Endothelial cell of umbilical vein (primary cell): Measurements from ENCODE around the gene VLDLR. TPM values are rescaled to one million over a fixed set of nuclear protein-coding genes. Genes with fewer than 3 reads are reported as not detected.

Experiments
- BruUV-seq: library from RNA; stranded (reverse); fragments of 400-500 nt; replicated peaks from 2 replicates; lab custom pipeline; 2021; lab: Mats Ljungman, UMichigan
- CTCF ChIA-PET: fragments of 300-600, 350-600 bp; sonication (Branson Sonifier 250); formaldehyde crosslinking; loops from one replicate; lab custom pipeline; 2021; ENCODE audit warnings: antibody characterized with exemption, inconsistent platforms; lab: Charles Lee
- POLR2A ChIA-PET: fragments of 300-600, 350-600 bp; sonication (Branson Sonifier 250); formaldehyde crosslinking; loops from one replicate; lab custom pipeline; 2021; ENCODE audit warnings: antibody characterized with exemption, inconsistent platforms; lab: Charles Lee
- DNase-seq: peaks from one replicate; pipeline ENCODE4 v3.0.0-alpha.2; 2011; ENCODE audit warnings: low read depth, low spot score
- FAIRE-seq: peaks from 2 replicates; lab custom pipeline; 2011; peaks lifted over from hg19 to GRCh38; lab: Jason Lieb, UNC
- H2AFZ ChIP-seq: 2 replicates; pipeline ENCODE4 v1.6.0; 2012; ENCODE audit warnings: low read depth, low read length, control low read depth, inconsistent platforms
- H3K27ac ChIP-seq: 2 replicates; pipeline ENCODE4 v1.5.1; 2011; ENCODE audit warnings: low read depth, mild to moderate bottlenecking, control low read depth, low read length, moderate library complexity; ENCODE audit not compliant: insufficient read depth
- H3K27me3 ChIP-seq, 2 experiments: 2 replicates each; pipeline versions ENCODE4 v1.6.0 to v1.6.1; 2011; ENCODE audit warnings: low read length in 2 of 2, mixed read lengths in 1 of 2; ENCODE audit not compliant: control insufficient read depth in 2 of 2, insufficient read depth in 2 of 2
- H3K36me3 ChIP-seq, 2 experiments: 2 replicates in 1 of 2; 3 replicates in 1 of 2; pipeline ENCODE4 v1.5.1; 2011; ENCODE audit warnings: low read length in 2 of 2, mild to moderate bottlenecking in 1 of 2, moderate library complexity in 1 of 2; ENCODE audit not compliant: control insufficient read depth in 2 of 2, insufficient read depth in 2 of 2; ENCODE audit errors: extremely low read depth in 1 of 2
- H3K4me1 ChIP-seq: 3 replicates; pipeline ENCODE4 v1.5.1; 2011; ENCODE audit warnings: mild to moderate bottlenecking, low read length; ENCODE audit not compliant: control insufficient read depth, insufficient read depth; ENCODE audit errors: extremely low read depth
- H3K4me2 ChIP-seq: 2 replicates; pipeline ENCODE4 v1.6.1; 2011; ENCODE audit warnings: low read length, control low read depth, mixed read lengths; ENCODE audit not compliant: insufficient read depth
- H3K4me3 ChIP-seq, 3 experiments: fragments of 200-600 bp in 1 of 3; sonication (generic), shearing (Covaris generic) in 1 of 3; replicated peaks in 1 of 3; 2 replicates each; pipeline ENCODE4 v1.5.1; 2011 to 2016; ENCODE audit warnings: control low read depth in 3 of 3, low read length in 3 of 3, mild to moderate bottlenecking in 2 of 3, inconsistent platforms in 1 of 3, low read depth in 1 of 3, moderate library complexity in 1 of 3; ENCODE audit not compliant: insufficient read depth in 1 of 3
- H3K79me2 ChIP-seq: 2 replicates; pipeline ENCODE4 v1.6.0; 2012; ENCODE audit warnings: low read length, inconsistent platforms; ENCODE audit not compliant: control insufficient read depth, insufficient read depth
- H3K9ac ChIP-seq: replicated peaks from 2 replicates; pipeline ENCODE3; 2011; ENCODE audit warnings: low read length, control low read depth; ENCODE audit not compliant: insufficient read depth; ENCODE audit errors: extremely low read depth
- H3K9me1 ChIP-seq: replicated peaks from 3 replicates; pipeline ENCODE4 v1.6.0; 2011; ENCODE audit warnings: mild to moderate bottlenecking, low read length; ENCODE audit not compliant: control insufficient read depth, insufficient read depth; ENCODE audit errors: extremely low read depth
- H3K9me3 ChIP-seq: replicated peaks from 2 replicates; pipeline ENCODE4 v1.5.1; 2012; ENCODE audit warnings: low read length, inconsistent platforms; ENCODE audit not compliant: control insufficient read depth, insufficient read depth
- H4K20me1 ChIP-seq: replicated peaks from 2 replicates; pipeline ENCODE3; 2011; ENCODE audit warnings: mild to moderate bottlenecking, low read length; ENCODE audit not compliant: control insufficient read depth, insufficient read depth; ENCODE audit errors: extremely low read depth
- EZH2 ChIP-seq: IDR thresholded peaks from 2 replicates; pipeline ENCODE4 v1.6.1; 2012; ENCODE audit warnings: borderline replicate concordance, low read depth, mild to moderate bottlenecking, moderate library complexity, low read length, inconsistent platforms; ENCODE audit not compliant: severe bottlenecking
- FOS ChIP-seq: IDR thresholded peaks from 2 replicates; pipeline ENCODE4 v1.6.1; 2011; ENCODE audit warnings: mild to moderate bottlenecking, low read length, moderate library complexity, borderline replicate concordance; ENCODE audit not compliant: insufficient read depth
- GATA2 ChIP-seq: IDR thresholded peaks from 2 replicates; pipeline ENCODE4 v1.7.0; 2011; ENCODE audit warnings: low read depth, mild to moderate bottlenecking, moderate library complexity, mixed read lengths, low read length; ENCODE audit not compliant: insufficient read length, insufficient read depth
- JUN ChIP-seq: IDR thresholded peaks from 2 replicates; pipeline ENCODE4 v1.6.1; 2011; ENCODE audit warnings: borderline replicate concordance, low read depth; ENCODE audit not compliant: insufficient read length, insufficient read depth
- MYC ChIP-seq: IDR thresholded peaks from one replicate; pipeline ENCODE4 v1.6.1; 2011; ENCODE audit warnings: mild to moderate bottlenecking, low read depth, low read length
- POLR2A ChIP-seq: IDR thresholded peaks from 2 replicates; pipeline ENCODE4 v1.6.1; 2012; ENCODE audit warnings: low read depth, mild to moderate bottlenecking, control low read depth, low read length
- POLR2AphosphoS5 ChIP-seq: IDR thresholded peaks from 2 replicates; pipeline ENCODE4 v1.6.1; 2012; ENCODE audit warnings: low read depth, mild to moderate bottlenecking, control low read depth, low read length, moderate library complexity; ENCODE audit not compliant: insufficient read depth
- dilution Hi-C: fragments of 300-500 bp; cut with MboI; formaldehyde crosslinking; loops from one replicate; pipeline ENCODE4 v1.15.0; 2019; ENCODE audit warnings: low sequenced_read_pairs; ENCODE audit not compliant: extremely low pct_ligation_motif_present
- intact Hi-C: fragments of 100-400 bp; cut with micrococcal nuclease; formaldehyde crosslinking; loops from one replicate; pipeline ENCODE4 v1.10.0; 2022
- polyA plus RNA-seq, 4 experiments: library from polyadenylated mRNA; depleted of rRNA in 3 of 4; stranded (reverse) in 3 of 4; unstranded in 1 of 4; fragments of >200 nt; gene quantifications; 2 replicates each; pipeline versions ENCODE4 v1.2.1 to v1.2.3, GENCODE V29; 2011 to 2012; ENCODE audit warnings: missing spikeins in 1 of 4
- total RNA-seq: library from RNA; stranded (reverse); gene quantifications from 2 replicates; pipeline ENCODE4 v1.2.3, GENCODE V29; 2021
- TF ChIP-seq, protein P1 (sequence below): IDR thresholded peaks from 2 replicates; pipeline ENCODE4 v1.6.1; 2011; ENCODE audit not compliant: insufficient read depth, insufficient read length
- TF ChIP-seq, protein P2 (sequence below), 2 donors: IDR thresholded peaks; 1 replicate in 1 of 2; 2 replicates in 1 of 2; pipeline ENCODE4 v1.5.1; 2011; ENCODE audit warnings: low read length in 2 of 2, mild to moderate bottlenecking in 2 of 2, moderate library complexity in 2 of 2, control low read depth in 1 of 2, inconsistent platforms in 1 of 2, low read depth in 1 of 2; ENCODE audit not compliant: insufficient read depth in 1 of 2; ENCODE audit errors: extremely low read depth in 1 of 2

Gene VLDLR
- total and polyA plus RNA-seq, 2 donors (not counting 3 experiments of a cell fraction or from before 2014, with no cell fraction given): 0.47 to 2.5 TPM

DNA sequence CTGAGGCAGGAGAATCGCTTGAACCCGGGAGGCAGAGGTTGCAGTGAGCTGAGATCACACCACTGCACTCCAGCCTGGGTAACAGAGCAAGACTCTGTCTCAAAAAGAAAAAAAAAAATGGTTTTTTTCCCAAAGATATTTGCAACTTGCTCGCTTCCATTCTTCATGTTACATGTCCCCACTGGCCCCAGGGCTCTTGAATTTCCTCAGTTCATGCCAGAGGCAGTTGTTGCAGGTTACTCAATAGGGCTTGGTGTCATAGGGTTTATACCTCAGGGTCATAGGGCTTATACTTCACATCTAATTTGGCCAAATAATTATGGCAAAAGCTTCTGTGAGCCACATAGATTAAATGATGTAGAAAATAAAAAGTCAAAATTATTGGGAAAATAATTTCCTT lies 51.6 kb downstream of the VLDLR start:
- POLR2A ChIA-PET: no interaction called here
- Histone ChIP-seq H3K9ac (no peak overlapping the region), H3K27ac (no peak overlapping the region), H4K20me1 (no peaks in the 10 kb centered on the region), H3K27me3 (no peaks in the 10 kb centered on the region), H3K4me3 (no peak overlapping the region), H3K9me1 (no peaks in the 10 kb centered on the region), H2AFZ (no peak overlapping the region), H3K4me2 (no peak overlapping the region), H3K4me1 (peaks cover 4% of the 10 kb centered on the region), H3K79me2 (no peaks in the 10 kb centered on the region), H3K9me3 (no peaks in the 10 kb centered on the region), H3K36me3 (no peaks in the 10 kb centered on the region)
- BruUV-seq: no TSS peak
- DNase-seq: no peak
- no peak for FAIRE-seq
- dilution Hi-C loops (no loop called here), intact Hi-C loops (no loop called here)
- CTCF ChIA-PET: no interaction called here
- TF ChIP-seq EZH2 (no peak), POLR2AphosphoS5 (no peak), MYC (no peak), POLR2A (no peak)

DNA sequence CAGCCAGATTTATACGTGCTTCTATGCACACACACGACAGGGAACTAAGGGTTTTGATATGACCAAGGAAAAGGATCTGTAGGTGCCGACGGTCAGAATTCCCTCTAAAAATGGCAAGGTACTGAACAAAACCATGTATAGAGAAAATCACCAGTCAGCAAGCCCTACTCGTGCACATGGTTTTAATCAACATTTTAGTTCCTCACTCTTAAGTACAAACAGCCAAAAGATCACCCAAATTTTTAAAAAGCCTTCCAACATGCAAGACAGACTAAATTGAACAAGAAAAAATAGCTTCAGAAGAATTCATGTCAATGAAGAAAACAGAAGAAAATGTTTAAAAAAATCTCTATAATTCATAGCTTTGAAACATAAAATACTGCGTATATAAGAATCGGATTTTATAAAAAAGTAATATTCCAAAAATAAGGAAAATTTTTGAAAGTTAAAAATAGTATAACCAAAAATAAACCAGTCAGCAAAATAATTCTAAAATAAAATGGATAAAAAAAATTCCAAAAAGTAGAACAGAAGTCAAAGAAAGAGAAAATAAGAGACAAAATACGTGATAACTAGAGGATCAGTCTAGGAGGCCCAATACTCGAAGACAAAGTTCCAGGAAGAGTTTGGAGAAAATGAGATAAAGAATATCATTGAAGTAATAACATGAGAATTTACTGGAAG lies 52.7 kb downstream of the VLDLR start:
- FAIRE-seq (no peak), DNase-seq (no peak)
- BruUV-seq: no TSS peak
- POLR2A ChIA-PET: no interaction called here
- CTCF ChIA-PET: no interaction called here
- no peak overlapping the region for H2AFZ ChIP-seq
- H3K4me3 ChIP-seq: no peak overlapping the region
- no peaks in the 10 kb centered on the region for H3K9me1 ChIP-seq
- H3K27ac ChIP-seq: no peak overlapping the region
- TF ChIP-seq JUN (no peak), POLR2A (no peak), GATA2 (no peak), EZH2 (no peak), MYC (no peak), POLR2AphosphoS5 (no peak), FOS (no peak)
- TF ChIP-seq, protein P1, sequence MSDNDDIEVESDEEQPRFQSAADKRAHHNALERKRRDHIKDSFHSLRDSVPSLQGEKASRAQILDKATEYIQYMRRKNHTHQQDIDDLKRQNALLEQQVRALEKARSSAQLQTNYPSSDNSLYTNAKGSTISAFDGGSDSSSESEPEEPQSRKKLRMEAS: no peak
- TF ChIP-seq, protein P2, sequence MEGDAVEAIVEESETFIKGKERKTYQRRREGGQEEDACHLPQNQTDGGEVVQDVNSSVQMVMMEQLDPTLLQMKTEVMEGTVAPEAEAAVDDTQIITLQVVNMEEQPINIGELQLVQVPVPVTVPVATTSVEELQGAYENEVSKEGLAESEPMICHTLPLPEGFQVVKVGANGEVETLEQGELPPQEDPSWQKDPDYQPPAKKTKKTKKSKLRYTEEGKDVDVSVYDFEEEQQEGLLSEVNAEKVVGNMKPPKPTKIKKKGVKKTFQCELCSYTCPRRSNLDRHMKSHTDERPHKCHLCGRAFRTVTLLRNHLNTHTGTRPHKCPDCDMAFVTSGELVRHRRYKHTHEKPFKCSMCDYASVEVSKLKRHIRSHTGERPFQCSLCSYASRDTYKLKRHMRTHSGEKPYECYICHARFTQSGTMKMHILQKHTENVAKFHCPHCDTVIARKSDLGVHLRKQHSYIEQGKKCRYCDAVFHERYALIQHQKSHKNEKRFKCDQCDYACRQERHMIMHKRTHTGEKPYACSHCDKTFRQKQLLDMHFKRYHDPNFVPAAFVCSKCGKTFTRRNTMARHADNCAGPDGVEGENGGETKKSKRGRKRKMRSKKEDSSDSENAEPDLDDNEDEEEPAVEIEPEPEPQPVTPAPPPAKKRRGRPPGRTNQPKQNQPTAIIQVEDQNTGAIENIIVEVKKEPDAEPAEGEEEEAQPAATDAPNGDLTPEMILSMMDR (IDR thresholded peaks at IDR 0.05; ENCODE audit: extremely low read depth in 1 of 2, insufficient read depth in 1 of 2, low read depth in 1 of 2, low read length in 2 of 2): no peak
- H3K9ac ChIP-seq: no peak overlapping the region
- H3K4me2 ChIP-seq: no peak overlapping the region
- intact Hi-C loops: no loop called here
- no peaks in the 10 kb centered on the region for H3K79me2 ChIP-seq
- no peaks in the 10 kb centered on the region for H3K36me3 ChIP-seq
- H3K4me1 ChIP-seq: peaks cover 4% of the 10 kb centered on the region
- no peaks in the 10 kb centered on the region for H3K9me3 ChIP-seq
- dilution Hi-C loops: no loop called here
- no peaks in the 10 kb centered on the region for H3K27me3 ChIP-seq
- no peaks in the 10 kb centered on the region for H4K20me1 ChIP-seq
